Measurements from ENCODE around the gene SMIM13. TPM values are rescaled to one million over a fixed set of nuclear protein-coding genes. Genes with fewer than 3 reads are reported as not detected.

The SMIM13 gene
- polyA plus RNA-seq, 1 donor (not counting 4 experiments of a cell fraction or from before 2014, with no cell fraction given) = 7.7 TPM

GRCh38 chr6:11080296-11080695, 13.3 kb upstream of the SMIM13 start:
- FAIRE-seq (no peak), DNase-seq (ENCODE audit: low read depth, low spot score) (no peak)
- no peaks in the 10 kb centered on the region for H4K20me1 ChIP-seq (ENCODE audit: control insufficient read depth, extremely low read depth, insufficient read depth, low read length)
- no peak overlapping the region for H3K4me3 ChIP-seq (ENCODE audit: control insufficient read depth in 2 of 3, extremely low read depth in 1 of 3, insufficient read depth in 2 of 3, low read depth in 1 of 3, low read length in 3 of 3)
- H3K27me3 ChIP-seq (ENCODE audit: control insufficient read depth, extremely low read depth, insufficient read depth, low read length) = no peaks in the 10 kb centered on the region
- no peaks in the 10 kb centered on the region for H3K9me3 ChIP-seq (ENCODE audit: control insufficient read depth, low read depth, low read length)
- dilution Hi-C loops (cut with MboI; ENCODE audit: extremely low pct_ligation_motif_present, low sequenced_read_pairs) = no loop called here
- H3K27ac ChIP-seq (ENCODE audit: control insufficient read depth, insufficient read depth, low read length) = no peak overlapping the region
- no peaks in the 10 kb centered on the region for H3K79me2 ChIP-seq (ENCODE audit: control insufficient read depth, insufficient read depth, low read length)
- no peak for TF ChIP-seq EZH2 (IDR thresholded peaks at IDR 0.05; ENCODE audit: low read length)
- no peak for TF ChIP-seq CTCF (optimal IDR thresholded peaks at IDR 0.05 in 1 of 3, IDR thresholded peaks at IDR 0.05 in 1 of 3, conservative IDR thresholded peaks at IDR 0.05 in 1 of 3; ENCODE audit: extremely low read depth in 1 of 3, insufficient read depth in 2 of 3, low read length in 3 of 3)
- no peak overlapping the region for H3K9ac ChIP-seq (ENCODE audit: control insufficient read depth, extremely low read depth, insufficient read depth, low read length)
- no peak overlapping the region for H3K4me2 ChIP-seq (ENCODE audit: control insufficient read depth, extremely low read depth, insufficient read depth, low read depth, low read length)
- H3K36me3 ChIP-seq (ENCODE audit: control insufficient read depth in 2 of 2, extremely low read depth in 1 of 2, insufficient read depth in 2 of 2, low read length in 2 of 2) = no peaks in the 10 kb centered on the region
- peaks cover 21% of the 10 kb centered on the region for H3K4me1 ChIP-seq (ENCODE audit: control insufficient read depth, extremely low read depth, insufficient read depth, low read length)
- H2AFZ ChIP-seq (ENCODE audit: control insufficient read depth, low read length) = no peak overlapping the region
- no peaks in the 10 kb centered on the region for H3K9me1 ChIP-seq (ENCODE audit: control insufficient read depth, extremely low read depth, insufficient read depth, low read length)

GRCh38 chr6:11083491-11083890, 10.1 kb upstream of the SMIM13 start:
- H3K4me2 ChIP-seq (ENCODE audit: control insufficient read depth, extremely low read depth, insufficient read depth, low read depth, low read length) = no peak overlapping the region
- no peak overlapping the region for H3K4me3 ChIP-seq (ENCODE audit: control insufficient read depth in 2 of 3, extremely low read depth in 1 of 3, insufficient read depth in 2 of 3, low read depth in 1 of 3, low read length in 3 of 3)
- H3K36me3 ChIP-seq (ENCODE audit: control insufficient read depth in 2 of 2, extremely low read depth in 1 of 2, insufficient read depth in 2 of 2, low read length in 2 of 2) = no peaks in the 10 kb centered on the region
- H3K27me3 ChIP-seq (ENCODE audit: control insufficient read depth, extremely low read depth, insufficient read depth, low read length) = no peaks in the 10 kb centered on the region
- H3K9me1 ChIP-seq (ENCODE audit: control insufficient read depth, extremely low read depth, insufficient read depth, low read length) = no peaks in the 10 kb centered on the region
- no peaks in the 10 kb centered on the region for H3K9me3 ChIP-seq (ENCODE audit: control insufficient read depth, low read depth, low read length)
- no peaks in the 10 kb centered on the region for H4K20me1 ChIP-seq (ENCODE audit: control insufficient read depth, extremely low read depth, insufficient read depth, low read length)
- H3K79me2 ChIP-seq (ENCODE audit: control insufficient read depth, insufficient read depth, low read length) = no peaks in the 10 kb centered on the region
- H3K4me1 ChIP-seq (ENCODE audit: control insufficient read depth, extremely low read depth, insufficient read depth, low read length) = peaks cover 5% of the 10 kb centered on the region
- DNase-seq (ENCODE audit: low read depth, low spot score) = no peak
- no peak for FAIRE-seq
- no peak overlapping the region for H2AFZ ChIP-seq (ENCODE audit: control insufficient read depth, low read length)
- no peak overlapping the region for H3K9ac ChIP-seq (ENCODE audit: control insufficient read depth, extremely low read depth, insufficient read depth, low read length)
- H3K27ac ChIP-seq (ENCODE audit: control insufficient read depth, insufficient read depth, low read length) = no peak overlapping the region
- TF ChIP-seq EZH2 (IDR thresholded peaks at IDR 0.05; ENCODE audit: low read length) = no peak
- no peak for TF ChIP-seq CTCF (optimal IDR thresholded peaks at IDR 0.05 in 1 of 3, IDR thresholded peaks at IDR 0.05 in 1 of 3, conservative IDR thresholded peaks at IDR 0.05 in 1 of 3; ENCODE audit: extremely low read depth in 1 of 3, insufficient read depth in 2 of 3, low read length in 3 of 3)
- dilution Hi-C loops (cut with MboI; ENCODE audit: extremely low pct_ligation_motif_present, low sequenced_read_pairs) = no loop called here

Data from keratinocyte (primary cell).